HG03196 (cell line): ENCODE data around the gene PLEKHH1.
"Not testable (repeated sequence)": the region's sequence is repeated elsewhere in the genome, so short reads cannot be mapped to it uniquely, and the experiment has no call there.

Experiments used
- ATAC-seq: cut with Tn5 transposase; IDR thresholded peaks from one replicate; pipeline ENCODE4 v1.9.1; 2021; ENCODE audit not compliant: unreplicated experiment

Gene PLEKHH1

GRCh38 chr14:67620217-67620785 lies 87.2 kb downstream of the PLEKHH1 start:
- no peak for ATAC-seq

DNA sequence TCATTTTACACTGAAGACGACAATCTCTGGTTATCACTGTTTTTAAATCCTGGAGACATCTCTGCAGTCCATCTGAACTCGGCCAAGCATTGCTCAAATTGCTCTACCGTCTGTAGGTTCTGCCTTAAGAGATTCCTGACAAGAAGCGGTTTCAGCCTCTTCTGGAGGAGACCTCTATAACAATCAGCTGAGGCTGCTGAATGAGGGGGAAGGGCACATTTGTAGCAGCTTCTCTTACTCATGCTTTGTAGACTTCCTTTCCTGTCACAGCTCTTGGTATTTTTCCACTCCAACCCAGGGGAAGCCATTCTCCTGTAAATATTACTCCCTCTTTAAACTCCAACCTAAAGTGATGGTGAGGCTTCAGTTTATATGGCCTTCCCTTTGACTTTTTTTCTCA lies 89.6 kb downstream of the PLEKHH1 start:
- ATAC-seq, result no peak

DNA sequence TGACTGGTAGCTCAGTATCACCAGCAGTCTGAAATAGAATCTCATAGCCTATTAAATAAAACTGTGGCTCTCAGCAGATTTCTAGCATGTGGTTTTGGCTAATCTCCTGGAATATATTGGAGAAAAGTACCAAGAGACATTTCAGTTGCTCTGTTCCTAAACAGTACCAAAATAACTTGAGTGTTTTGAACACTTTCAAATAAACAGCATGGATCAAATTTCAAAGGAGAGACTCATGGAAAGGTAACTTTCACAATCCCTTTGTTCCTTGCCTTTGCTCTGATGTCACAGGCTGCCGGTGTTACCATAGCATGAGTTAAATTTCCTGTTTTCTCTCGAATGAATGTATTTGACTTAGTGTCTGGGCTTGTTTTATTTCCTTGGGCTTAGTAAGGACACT lies 90.0 kb downstream of the PLEKHH1 start:
- no peak for ATAC-seq

GRCh38 chr14:67626131-67626530 lies 93.0 kb downstream of the PLEKHH1 start:
- ATAC-seq, result not testable (repeated sequence)

DNA sequence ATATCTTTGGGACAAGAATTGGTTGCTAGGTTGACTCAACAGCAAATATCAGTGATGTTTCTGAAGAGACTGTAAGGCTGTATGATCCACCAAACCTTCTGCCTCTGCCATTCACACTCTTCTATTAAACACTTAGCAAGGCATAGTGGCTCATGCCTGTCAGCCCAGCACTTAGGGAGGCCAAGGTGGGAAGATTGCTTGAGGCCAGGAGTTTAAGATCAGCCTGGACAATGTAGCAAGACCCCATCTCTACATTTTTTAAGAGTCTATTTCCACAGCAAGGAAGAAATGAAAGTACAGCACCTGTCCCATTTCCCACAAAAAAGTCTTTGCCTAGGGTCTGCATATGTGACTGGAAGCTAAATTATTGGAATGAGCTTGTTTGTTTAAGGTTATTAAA lies 94.4 kb downstream of the PLEKHH1 start:
- ATAC-seq, result no peak

DNA sequence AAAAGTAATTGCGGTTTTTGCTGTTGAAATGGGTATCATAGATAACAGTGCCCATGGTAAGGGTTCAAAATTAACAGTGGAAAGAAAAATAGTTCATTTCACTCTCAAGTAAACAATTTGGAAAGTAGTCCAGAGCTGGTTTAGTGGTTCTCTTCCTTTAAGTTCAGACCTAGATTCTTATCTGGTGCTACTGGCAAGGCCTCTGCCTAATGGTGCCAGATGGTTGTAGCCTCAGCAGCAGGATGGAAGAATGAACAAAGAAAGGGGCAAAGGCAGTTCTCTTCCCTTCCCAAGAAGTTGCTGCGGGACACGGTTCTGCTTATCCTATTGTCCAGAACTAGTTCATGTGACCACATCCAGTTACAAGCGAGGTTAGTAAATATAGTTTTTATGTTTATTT lies 97.1 kb downstream of the PLEKHH1 start:
- no peak for ATAC-seq

- ATAC-seq, result no peak
Observed at GRCh38 chr14:67630938-67631337, 97.8 kb downstream of the PLEKHH1 start.

DNA sequence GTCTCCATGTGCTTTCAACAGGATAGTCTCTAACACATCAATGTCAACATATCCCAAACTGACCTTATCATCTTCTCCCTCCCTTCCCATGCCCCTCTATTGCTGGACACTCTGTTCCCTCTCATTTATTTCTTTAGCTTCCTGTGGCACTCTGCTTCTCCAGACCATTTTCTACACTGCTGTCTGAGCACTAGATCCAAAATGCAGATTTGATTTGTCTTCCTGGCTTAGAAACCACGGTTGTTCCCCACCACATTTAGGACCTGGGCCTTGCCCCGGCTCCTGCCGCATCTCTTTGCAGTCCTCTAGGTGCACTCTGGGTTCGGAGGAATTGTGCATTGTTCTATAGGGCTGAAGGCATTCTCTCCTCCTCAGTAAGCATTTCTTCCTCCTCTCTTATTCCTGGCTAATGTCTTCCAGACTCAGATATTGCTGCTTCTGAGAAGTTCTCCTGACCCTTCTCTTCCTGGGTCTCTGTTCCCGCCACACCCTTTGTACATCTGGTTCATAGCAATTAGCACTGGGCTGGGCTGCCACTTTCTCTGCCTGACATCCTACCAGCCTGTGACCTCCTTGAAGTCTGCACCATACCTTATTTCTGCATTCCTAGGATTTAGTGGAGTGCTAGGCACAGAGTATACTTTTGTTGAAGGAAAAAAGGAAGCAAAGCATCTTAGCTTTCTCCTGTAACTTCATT lies 100.5 kb downstream of the PLEKHH1 start:
- ATAC-seq, result no peak

DNA sequence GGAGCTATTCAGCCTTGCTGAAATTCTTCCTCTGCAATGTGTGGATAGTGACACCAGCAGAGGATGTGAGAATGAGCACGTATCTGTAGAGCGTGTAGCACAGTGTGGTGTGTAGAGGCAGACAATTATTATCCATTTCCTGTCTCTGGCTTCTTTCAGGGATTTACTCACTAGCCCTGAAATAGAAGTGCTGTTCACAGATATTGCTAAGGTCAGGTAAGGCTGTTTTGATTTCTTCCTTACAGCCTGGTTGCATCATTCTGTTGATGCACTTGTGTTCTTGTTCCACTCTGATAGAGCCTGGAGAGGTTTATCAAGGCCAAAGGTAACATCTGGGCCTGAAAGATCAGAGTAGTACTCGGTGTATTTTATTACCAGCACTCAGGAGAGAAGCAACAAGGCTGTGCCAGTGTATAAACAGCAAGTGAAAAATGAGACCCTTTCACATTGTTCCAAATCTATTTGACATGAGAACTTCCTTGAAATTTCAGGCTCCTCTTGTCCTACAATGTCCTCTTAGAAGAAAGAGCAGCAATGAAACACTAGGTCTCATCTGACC lies 103.3 kb downstream of the PLEKHH1 start:
- no peak for ATAC-seq

- no peak for ATAC-seq
Observed at GRCh38 chr14:67638642-67639041, 105.6 kb downstream of the PLEKHH1 start.
